T1000 (cell line): ENCODE measurements around the gene SIKE1.
"Not testable (repeated sequence)": the region's sequence is repeated elsewhere in the genome, so short reads cannot be mapped to it uniquely, and the experiment has no call there.

Experiments
- DNase-seq: peaks from one replicate; lab custom pipeline; 2025; ENCODE audit warnings: mixed read lengths; lab: John Stamatoyannopoulos, UW

Gene SIKE1

GRCh38 chr1:114755006-114755931 is 25.2 kb downstream of the SIKE1 start:
- DNase-seq, result no peak

GRCh38 chr1:114753702-114754101 is 26.8 kb downstream of the SIKE1 start:
- DNase-seq, result not testable (repeated sequence)

GRCh38 chr1:114753143-114753542 is 27.3 kb downstream of the SIKE1 start:
- DNase-seq, result no peak

- DNase-seq, result no peak
These were observed 29.7 kb downstream of the SIKE1 start for GRCh38 chr1:114750780-114751179.

- no peak for DNase-seq
These were observed 30.6 kb downstream of the SIKE1 start for GRCh38 chr1:114749835-114750234.

- no peak for DNase-seq
These were observed 33.9 kb downstream of the SIKE1 start for GRCh38 chr1:114746450-114747121.

- no peak for DNase-seq
These were observed 35.2 kb downstream of the SIKE1 start for GRCh38 chr1:114745291-114745690.

GRCh38 chr1:114741963-114742746 is 38.3 kb downstream of the SIKE1 start:
- DNase-seq, result no peak

- no peak for DNase-seq
These were observed 40.2 kb downstream of the SIKE1 start for GRCh38 chr1:114740331-114740730.

GRCh38 chr1:114737314-114737849 is 43.1 kb downstream of the SIKE1 start:
- DNase-seq, result no peak

- no peak for DNase-seq
These were observed 45.0 kb downstream of the SIKE1 start for GRCh38 chr1:114735479-114735878.

- no peak for DNase-seq
These were observed 50.7 kb downstream of the SIKE1 start for GRCh38 chr1:114729782-114730181.

- DNase-seq, result no peak
These were observed 51.9 kb downstream of the SIKE1 start for GRCh38 chr1:114728553-114728952.

GRCh38 chr1:114725230-114725629 is 55.3 kb downstream of the SIKE1 start:
- no peak for DNase-seq

GRCh38 chr1:114723915-114724314 is 56.6 kb downstream of the SIKE1 start:
- no peak for DNase-seq

- no peak for DNase-seq
These were observed 57.0 kb downstream of the SIKE1 start for GRCh38 chr1:114723457-114723856.

- no peak for DNase-seq
These were observed 60.0 kb downstream of the SIKE1 start for GRCh38 chr1:114720492-114720891.
